GM19328 (cell line): ENCODE results near the gene XPO6.

ENCODE experiments used
- ATAC-seq: cut with Tn5 transposase; IDR thresholded peaks from one replicate; pipeline ENCODE4 v1.9.1; 2021; ENCODE audit warnings: mild to moderate bottlenecking, moderate library complexity; ENCODE audit not compliant: unreplicated experiment

XPO6 gene

DNA sequence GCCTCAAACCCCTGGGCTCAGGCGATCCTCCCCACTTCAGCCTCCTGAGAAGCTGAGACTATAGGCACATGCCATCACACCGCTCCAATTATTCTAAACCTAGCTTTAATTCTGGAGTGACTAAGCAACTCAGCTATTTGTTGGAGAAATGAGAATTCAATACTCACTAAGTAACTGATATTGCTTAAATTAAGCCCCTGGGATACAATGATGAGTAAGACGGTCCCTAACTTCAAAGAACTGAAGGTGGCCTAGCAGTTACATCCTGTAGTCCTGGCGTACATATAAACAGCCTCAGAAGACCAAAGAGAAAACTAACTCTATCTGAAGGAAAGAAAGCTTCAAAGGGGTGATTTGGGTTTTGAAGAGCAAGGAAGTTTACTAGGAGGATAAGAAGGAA lies 25.0 kb downstream of the XPO6 start:
- ATAC-seq = no peak

DNA sequence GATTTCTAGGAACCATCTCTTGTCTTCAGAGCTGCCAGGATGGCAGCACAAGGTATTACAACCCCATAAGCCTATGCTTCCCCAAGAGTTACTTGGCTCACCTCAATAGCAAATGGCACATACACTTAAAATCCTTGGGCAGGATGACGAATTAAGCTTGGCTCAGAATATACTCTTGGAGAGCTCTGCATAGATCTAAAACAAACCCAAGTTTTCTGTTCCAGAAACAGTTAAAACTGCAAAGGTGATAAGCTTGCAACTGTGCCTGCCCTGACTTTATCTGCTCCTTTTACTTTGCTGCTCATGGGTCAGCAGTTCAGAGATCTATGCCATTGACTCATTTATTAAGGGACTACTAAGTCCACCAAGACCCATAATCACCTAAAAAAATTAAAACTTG lies 26.1 kb downstream of the XPO6 start:
- no peak for ATAC-seq

DNA sequence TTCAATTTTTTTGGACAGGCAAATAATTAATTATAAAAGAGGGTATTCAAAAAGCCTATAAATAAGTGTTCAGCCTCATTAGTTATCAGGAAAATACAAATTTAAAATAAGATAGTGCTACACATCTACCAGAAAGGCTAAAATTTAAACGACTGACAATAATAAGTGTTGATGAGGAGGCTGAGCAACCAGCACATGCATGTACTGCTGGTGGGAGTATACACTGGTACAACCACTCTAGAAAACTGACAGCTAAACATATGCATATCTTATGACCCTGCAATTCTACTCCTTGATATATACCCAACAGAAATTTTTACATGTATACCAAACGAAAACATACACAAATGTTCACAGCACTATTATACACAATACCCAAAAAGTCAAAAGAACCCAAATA lies 27.1 kb downstream of the XPO6 start:
- ATAC-seq = no peak

DNA sequence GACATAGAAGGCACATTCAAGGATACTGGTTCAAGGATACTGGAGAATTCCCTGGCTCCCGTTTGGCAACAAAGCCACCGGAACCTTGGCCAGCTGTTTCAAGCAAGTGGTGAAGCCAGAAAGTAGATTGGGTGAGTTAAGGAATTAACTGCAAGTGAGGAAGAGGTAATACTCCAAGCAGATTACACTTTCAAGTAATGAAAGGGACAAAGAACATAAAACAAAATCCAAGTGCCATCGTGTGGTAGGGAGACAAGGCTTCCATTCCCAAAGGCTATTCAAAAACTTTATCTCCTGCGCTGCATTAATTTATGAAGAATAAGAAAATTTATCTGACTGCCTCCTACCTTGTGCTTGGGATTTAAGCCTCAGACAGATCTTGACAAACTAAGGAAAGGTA lies 27.8 kb downstream of the XPO6 start:
- no peak for ATAC-seq

DNA sequence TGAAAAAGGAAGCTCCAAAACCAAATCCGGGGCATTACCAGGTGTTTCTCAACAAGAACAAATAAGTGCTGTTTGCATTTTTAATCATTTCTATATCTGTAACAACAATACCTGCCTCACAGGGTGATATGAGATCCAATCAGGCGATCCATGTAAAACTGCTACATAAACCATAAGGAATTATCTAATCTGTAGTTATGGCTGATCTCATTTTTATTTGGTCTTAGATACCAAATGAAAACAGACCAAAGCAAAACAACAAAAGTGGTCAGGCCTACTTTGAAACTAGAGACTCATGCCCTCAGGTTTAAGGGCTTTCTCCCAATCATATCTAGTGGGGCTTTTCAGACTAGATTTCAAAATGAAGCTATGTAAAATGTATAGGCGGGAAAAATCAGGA lies 28.3 kb downstream of the XPO6 start:
- no peak for ATAC-seq

DNA sequence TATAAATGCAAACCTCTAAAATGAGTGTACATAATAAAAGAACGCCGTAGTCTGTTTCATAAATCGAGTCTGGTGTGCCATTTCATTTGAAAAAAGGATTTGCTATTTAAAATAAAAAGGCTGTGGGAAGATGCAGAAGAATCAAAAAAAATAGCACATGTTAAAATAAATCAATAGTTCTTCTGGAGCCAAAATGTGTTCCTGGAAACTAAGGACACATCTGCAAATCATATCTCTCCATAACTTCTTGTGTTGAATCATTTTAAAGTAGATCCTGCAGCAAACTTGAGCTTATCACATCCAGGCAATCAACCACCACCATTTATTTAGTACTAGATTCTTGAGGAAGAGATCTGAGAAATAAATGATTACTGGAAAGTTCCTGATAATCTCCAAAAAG lies 29.0 kb downstream of the XPO6 start:
- ATAC-seq = no peak

DNA sequence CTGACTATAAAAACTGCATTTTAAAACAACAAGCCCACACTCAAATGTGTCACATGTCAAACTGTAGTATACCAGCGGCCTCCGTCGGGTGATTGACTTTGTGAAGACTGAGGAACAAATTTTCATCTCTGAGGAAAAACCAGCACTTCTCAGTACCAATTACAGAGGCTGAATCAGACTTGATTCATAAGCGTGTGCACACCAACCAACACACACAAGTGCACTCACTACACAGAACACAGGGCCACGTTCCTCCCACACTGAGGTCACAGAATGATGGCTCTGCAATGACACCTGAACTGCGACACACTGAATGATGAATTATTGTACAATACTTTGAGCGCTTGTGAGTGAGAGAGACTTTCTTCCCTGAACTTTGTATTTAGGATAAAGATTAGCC lies 29.6 kb downstream of the XPO6 start:
- no peak for ATAC-seq

DNA sequence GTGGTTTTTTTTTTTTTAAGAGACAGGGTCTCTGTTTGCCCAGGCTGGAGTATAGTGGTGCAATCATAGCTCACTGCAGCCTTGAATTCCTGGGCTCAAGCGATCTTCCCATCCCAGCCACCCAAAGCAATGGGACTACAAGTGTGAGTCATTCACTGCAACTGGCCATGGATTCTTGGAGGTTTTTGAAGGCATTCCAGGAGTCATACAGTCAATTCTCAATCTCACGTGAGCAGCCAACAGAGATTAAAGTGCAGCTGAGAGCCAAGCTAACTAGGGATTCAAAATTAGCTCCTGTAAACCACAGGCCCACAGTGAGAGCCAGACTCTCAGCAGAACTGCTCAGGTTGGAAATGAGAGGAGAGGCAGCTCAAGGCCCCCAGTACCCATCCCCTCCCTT lies 30.2 kb downstream of the XPO6 start:
- no peak for ATAC-seq

DNA sequence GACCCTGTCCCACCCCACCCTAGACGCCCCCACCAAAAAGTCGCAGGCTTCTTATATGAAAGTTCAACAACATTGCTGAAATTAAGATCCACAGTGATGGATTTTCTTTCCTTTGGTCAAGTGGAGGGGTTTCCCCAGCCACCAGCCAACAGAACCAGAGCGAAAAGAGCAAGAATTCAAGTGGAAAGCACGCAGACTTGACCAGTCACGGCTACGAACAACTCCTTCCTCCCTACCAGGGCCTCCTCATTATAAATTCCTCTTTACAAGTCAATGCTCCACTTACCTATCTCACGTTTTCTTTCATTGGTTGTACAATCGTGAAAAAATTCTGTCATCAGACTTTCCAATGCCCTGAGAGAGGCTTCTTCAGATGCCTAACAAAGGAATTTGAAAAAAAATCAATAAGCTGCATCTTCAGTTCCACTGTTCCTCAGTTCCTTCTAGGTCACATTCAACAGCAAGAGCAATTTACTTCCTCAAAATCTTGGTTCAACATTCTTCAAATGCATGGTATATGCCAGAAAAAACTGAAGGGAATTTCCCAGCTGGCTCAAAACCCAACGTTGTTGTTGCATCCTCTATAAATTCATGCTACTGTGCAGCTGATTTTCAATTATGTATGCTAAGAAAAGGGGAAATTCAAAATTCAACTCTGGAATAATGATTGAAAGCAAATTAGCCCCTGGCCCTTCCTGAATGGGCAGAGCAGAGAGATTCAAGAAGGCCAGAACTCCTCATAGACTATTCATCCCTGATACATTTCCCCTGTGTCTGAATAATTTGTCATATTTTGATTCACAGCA lies 30.9 kb downstream of the XPO6 start:
- no peak for ATAC-seq

DNA sequence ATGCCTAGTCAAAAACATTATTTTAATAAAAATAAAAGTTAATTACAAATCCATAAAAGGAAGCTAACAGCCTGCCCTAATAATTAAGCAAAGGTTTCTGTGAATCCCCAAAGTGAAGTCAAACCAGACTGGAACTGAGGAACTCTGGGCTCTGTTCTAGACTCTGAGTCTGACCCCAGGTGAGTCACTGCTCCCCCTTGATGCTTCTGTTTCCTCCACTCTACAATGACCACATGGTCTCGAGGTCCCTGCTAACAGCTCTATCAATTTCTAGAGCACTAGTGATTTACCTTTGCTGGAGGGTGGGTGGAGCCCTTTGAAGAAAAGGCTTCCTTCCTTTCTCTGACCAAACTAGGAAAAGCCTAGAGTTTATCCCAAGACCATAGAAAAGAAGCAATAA lies 32.4 kb downstream of the XPO6 start:
- ATAC-seq = no peak

DNA sequence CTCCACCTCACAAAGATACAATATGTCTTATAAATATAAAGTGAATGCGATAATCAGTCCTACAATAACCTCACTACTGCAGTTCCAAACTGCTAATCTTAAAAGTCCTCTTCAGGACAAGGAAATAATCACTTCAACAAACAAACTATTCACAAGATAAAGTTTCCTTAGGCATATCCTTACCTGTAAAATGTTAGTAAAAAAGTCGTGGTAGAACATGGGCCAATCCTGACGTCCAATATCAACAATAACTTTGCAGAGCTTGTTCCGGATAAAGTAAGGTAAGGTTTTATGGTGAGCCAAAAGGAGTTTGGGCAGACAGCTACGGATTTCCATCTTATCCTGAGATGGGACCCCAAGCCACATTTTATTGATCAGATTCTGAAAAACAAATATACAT lies 36.0 kb downstream of the XPO6 start:
- ATAC-seq = no peak

DNA sequence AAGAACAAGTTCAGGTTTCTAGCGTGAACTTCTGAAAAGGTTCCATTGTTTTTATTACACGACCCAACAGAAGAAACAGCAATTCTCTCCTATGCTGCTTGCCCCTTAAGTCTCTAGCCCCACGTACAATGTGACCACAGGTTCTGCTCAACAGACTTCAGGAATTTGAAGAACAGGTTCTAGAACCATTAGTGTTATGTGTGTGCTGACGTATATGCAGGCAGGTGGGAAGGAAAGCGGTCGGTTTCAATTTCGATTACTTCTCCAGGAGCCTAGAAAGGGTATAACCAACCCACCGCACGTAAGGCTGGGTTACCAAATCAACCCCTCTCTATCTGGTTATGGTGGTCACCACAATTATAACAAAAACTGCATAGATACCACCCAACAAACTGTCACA lies 39.4 kb downstream of the XPO6 start:
- no peak for ATAC-seq

DNA sequence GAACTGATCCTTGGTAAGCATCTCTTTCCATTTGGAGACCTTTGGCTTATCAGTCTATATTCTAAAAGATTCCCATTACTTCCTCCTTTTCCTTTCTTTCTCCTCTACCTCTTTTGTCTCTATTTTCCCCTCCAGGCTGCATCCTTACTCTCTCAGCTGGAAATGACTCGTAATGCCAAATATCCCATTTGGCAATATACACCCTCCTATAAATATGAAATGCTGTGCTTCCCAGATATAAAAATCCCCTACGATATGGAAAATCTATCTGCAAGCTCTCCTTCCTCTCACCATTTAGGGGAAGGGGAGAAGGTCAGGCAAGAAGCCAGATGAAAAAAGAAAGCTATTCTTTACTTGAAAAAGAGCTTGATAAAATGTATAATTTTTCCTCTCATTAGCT lies 39.9 kb downstream of the XPO6 start:
- no peak for ATAC-seq

DNA sequence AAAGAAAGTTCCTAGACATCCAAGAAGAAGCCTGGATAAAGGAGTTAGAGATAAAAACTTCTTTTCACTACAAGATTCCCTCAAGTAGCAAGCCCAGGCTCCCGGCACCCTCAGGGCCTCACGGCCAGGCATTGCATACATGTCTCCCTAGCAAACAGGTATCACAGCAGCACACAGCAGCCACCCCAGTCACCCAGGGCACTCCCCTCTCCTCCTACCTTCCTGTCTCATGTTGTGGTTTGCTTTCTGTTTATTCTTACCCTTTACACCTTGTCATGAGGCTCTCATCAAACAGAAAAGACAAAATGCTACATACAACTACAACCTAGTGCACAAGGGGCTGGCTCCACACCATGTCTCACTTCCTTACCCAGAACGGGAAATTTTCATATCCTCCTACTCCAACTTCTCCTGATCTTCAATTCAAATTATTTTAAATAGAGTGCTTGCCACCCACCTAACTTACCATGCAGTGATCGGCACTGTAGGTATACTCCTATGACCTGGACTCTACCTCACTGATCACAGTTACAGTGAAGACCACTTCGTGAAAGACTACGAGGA lies 42.7 kb downstream of the XPO6 start:
- ATAC-seq = no peak

DNA sequence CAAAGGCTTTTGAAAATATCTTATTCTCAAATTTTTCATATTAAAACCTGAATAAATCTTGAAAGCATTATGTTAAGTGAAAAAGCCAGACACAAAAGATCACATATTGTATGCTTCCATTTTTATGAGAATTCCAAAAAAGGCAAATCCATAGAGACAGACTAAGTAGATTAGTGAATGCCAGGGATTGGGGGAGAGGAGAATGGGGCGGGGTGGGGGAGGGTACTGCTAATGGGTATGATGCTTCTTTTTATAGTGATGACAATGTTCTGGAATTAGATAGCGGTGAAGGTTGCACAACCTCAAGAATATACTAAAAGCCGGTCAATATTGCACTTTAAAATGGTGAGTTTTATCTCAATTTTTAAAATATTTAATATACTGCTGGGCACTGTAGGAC lies 44.0 kb downstream of the XPO6 start:
- no peak for ATAC-seq

DNA sequence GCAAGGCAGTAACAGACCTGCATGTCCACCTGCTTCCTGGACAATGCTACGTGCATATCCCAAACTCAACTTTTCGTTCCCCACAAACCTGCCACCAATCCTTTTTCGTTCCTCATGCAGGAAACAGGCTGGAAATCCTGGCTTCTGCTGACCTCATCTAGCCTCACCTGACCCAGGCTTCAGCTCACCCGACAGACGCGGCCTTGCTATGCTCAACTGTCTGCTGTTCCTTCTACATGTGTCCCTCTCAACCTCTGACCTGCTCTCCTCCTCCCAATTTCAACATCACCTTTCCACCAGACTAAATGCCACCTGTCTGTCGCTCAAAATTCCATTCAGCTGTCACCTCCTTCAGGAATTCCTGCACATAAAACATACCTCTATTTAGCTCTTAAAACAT lies 44.5 kb downstream of the XPO6 start:
- ATAC-seq = no peak

DNA sequence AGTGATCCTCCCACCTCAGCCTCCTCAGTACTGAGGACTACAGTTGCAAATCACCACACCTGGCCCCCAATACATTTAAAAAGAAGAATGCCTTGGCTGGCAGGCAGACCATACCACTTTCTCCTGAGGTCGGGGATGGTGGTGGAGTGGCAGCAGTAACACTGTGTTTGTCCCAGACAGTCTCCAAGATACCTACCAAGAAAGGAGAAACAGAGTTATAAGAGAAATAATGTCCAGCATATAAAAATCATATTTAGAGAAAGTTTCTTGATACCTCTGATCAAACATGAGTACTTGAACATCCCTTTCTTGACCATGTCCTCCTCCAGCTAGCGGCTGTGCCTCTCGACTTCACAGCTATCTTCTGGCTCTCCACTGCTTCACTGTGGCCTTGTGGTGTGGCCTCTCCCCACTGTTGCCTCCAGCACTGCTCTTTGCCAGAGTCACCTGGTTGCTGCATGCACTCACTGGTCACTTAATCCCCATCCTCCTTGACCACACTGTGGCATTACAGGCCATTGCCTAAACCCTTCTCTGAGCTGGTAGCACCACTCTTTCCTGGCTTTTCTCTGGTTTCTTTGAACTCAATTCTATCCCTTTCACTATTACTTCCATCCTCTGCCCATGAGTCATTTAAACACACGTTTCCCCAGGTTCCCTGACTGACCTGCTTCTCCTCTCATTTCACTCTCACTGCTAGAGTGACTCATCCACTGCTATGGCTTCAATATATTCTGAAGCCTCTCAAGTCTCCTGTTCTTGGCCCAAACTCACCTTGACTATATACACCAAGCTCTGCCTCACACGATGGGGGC lies 45.2 kb downstream of the XPO6 start:
- ATAC-seq = no peak

DNA sequence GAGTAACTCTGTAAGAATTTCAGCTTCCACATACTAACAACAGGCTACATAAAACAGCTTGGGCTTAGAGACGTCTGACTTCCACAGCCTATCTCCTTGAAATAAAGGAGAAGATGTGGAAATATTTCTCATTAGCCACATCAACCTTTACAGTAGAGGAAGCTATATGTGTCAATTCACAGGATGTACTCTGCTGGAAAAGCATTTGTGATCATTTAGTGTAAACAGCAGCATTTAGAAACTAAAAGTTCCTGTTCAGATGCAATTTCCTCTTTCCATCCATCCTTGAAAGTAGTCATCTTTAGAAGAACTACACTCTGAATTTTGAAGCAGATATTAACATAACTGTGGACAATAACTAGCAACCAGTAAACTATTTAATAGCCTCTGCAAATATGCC lies 46.2 kb downstream of the XPO6 start:
- ATAC-seq = no peak

DNA sequence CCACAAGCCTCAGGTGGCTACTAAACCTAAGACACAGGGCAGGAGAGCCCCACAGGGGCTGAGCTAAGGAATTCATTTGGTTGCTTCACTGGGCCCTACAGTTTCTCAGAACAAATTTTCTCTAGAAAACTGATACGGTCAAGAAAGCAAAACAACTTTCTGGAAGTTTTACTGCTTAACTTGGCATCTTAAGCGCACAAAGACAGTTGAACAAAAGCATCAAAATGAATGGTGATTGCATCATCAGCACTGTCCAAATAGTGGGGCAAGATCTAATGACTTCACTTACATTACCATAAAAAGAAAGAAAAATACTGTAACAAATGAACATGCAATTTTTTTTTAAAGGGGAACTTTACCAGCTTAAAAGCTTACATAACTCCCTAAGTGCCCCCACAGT lies 47.6 kb downstream of the XPO6 start:
- ATAC-seq = no peak

DNA sequence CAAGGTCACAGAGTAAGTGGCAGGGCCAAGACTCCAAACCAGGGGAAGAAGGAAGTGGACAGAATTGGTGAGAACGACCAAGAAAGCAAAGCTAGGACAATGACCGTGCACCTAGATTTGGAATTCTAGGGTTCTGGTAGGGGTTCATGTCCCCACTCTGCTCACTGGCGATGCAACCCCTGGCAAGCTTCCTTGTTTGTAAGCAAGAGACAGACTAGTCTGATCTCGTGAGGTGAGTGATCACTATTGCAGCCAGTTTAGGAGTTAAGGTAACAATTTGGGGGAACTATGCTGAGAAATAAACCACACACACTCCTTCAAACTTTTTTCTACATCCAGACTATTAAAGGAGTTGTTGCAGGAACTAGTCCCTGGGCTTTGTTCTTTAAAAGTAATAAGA lies 48.1 kb downstream of the XPO6 start:
- no peak for ATAC-seq

DNA sequence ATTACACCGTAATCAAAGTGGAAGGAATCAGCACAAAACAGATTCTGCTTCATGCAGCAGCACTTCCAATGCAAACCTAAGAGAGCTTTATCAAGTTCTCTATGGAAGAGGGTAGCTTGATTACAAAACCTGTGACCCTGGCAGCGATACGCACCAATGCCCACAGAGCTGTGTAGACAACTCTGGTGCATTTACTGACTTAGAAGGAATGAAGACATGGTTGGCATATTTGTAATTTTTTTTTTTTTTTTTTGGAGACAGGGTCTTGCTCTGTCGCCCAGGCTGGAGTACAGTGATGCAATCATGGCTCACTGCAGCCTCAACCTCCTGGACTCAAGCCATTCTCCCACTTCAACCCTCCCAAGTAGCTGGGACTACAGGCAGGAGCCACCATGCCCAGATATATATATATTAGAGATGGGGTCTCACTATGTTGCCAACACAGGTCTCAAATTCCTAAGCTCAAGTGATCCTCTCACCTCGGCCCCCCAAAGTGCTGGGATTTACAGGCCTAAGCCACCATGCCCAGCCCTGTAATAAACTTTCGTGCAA lies 49.4 kb downstream of the XPO6 start:
- ATAC-seq = no peak

DNA sequence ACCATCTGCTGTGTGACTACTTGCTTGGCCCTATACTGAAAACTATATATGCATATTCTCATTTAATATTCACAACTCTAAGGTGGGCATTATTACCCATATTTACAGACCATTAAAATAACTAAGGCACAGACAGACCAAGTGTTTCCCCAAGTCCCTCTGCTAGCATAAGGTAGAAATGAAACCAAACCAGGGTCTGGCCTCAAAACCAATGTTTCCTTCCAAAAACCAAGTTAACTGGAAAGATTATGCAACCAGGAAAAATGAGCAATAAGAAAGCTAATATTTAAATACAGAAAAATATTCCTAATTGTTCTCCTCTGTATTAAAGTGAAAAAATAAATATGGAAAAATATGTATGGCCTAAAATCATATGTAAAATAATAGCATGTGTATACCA lies 50.1 kb downstream of the XPO6 start:
- no peak for ATAC-seq
